NCI-H146 treated with DMSO at 0.1 percent for 48 hours (cell line): ENCODE measurements around the gene MYH9.

Source experiments
- DNase-seq: peaks from one replicate; lab custom pipeline; 2025; ENCODE audit not compliant: unreplicated experiment; lab: John Stamatoyannopoulos, UW

The MYH9 gene

DNA sequence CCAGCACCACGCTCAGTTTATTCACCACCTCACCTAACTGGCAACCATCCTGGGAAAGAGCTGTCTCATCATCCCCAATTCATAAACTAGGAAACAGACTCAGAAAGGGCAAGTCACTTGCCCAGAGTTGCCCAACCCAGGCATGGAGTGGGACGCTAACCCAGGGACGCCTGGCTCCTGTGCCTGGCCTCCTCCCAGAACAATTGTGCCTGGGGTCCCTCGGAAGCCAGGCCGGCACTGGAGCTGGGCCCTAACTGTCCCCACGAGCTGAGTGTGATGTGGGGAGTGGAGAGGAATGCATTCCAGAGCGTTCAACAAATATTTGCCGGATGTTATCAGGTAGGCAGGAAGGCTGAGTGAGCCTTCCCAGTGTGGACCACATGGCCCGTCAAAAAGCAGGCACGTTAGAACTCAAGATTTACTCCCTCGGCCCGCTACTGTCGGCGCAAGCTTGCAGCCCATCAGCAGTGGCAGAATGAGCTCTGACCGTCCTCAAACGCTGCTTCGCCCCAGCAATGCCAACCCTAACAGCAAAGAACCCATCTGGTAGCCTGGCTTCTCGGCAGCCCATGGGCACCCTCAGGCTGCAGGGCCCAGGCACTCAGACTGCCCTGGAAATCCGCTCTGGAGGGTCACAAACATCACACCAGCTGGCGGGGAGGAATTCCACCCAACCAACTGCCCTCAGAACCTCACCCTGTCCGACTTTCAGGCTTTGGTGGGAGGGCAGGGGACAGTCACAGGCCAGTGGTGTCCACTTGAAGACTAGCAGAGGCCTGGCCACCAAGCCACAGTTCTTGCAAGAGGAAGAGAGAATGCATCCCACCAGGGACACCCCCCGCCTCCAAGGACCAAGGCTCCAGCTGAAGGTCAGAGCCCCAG is 35.6 kb downstream of the MYH9 start:
- DNase-seq = no peak

DNA sequence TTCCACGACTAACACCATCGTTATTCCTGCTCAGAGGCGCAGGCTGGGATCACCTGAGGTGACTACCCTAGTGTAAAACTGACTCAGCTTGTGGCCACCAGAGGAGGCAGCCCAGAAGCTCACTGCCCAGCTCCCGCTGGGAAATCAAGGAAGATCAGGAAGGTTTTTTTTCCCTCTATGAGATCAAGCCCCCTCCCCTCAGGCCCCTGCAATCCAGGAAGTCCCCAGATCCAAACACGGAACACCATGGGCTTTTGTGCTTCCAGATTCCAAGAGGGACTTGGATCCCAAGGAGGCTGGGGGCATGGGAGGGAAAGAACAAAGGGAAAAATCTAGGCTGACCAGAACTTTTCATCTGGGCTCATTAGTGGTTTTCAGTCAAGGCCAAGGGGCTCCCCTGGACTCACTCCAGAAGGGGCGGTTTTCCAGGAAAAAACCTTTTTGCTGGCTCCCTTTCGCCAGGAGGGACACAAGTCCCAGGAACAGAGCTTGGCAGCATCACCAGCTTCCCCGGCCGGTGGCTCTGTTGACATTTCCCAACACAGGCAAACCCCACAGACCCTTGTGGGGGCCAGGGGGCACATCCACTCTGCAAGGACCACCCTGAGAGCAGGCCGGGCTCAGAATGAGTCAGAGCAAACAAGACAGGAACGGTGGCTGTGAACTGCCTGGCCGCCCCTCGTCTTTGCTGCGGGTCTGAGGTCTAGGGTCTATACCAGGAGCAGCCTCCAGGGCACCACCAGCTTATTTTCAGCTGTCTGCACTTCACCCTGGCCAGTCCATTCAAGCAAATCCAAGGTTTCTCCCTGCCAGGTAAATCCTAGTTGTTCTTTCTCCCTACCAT is 36.8 kb downstream of the MYH9 start:
- no peak for DNase-seq

DNA sequence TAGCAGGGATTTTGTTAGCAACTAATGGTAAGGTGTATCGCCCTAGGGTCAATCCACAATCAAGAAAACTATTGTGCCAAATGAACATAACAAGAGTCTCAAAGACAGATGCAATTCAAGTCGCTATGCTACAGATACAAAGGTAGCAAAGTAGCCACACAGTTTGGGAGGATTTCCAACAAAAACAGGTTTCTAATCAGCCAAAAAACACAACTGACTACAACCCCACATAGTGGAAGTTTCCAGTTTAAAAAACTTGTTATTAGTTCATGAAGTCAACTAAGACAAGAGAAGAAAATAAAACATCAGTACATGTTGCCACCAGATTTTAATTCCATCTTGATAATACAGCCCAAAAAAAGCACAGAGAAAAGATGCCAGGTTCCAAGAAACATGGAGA is 38.0 kb downstream of the MYH9 start:
- no peak for DNase-seq

DNA sequence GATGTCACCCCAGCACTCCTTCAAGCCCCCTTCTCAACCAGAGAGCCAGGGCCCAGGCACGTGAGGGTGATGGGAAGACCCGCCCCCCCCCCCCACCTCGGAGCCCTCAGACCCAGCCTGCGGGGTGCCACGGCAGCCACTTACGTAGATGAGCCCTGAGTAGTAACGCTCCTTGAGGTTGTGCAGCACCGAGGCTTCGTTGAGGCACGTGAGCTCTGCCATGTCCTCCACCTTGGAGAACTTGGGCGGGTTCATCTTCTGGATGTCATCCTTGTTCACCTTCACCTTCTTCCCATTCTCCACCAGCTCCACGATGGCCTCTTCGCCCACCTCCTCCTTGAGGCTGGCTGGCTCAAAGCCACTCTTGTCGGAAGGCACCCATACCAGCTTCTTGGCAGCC is 39.0 kb downstream of the MYH9 start:
- no peak for DNase-seq

DNA sequence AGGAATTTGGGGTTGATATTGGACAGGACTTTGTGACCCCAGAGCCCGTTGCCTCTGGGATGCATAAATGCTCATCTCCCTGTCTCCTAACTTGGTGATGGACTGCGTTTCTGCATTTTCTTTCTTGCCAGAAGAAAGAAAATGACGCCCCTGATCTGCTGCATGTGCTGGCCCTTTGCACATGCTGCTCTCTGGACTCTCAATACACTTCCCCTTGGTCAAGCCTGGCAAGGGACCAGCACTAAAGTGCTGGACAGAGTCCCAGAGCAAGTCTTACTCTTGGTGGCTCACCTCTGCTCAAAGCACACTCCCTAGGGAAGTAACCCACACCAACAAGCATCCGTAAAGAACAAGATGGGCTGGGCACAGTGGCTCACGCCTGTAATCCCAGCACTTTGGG is 40.7 kb downstream of the MYH9 start:
- DNase-seq = no peak

DNA sequence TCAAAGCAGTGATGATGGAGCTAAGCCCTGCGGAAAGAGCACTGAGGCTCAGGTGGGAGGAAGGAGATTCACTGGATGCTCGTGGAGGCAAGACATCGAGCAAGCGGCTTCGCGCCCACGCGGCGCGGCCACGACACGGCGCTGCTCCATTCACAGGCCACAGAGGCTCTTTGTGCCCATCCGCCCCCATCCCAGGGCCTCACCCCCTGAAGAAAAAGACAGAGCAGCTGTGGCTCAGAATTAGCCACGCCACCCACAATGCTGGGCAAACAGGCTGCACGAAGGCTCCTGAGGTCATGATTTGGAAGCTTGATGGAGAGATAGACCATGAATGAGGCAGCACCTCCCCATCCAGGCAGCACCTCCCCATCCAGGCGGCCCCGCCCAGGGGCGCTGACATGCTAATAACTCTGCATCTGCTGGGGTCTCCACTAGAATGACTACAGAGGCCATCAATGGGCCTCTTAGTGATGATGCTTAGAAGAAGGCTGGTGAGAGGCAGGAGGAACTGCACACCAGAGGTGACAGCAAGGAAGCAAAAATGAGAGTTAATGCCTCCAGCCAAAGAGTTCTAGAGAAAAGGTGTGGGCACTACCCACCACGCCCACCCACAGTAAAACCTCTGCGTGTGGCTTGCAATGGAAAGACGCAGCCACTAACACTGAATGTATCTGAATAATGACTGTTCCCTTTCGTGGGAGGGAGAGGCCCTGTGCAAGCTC is 43.5 kb downstream of the MYH9 start:
- no peak for DNase-seq

DNA sequence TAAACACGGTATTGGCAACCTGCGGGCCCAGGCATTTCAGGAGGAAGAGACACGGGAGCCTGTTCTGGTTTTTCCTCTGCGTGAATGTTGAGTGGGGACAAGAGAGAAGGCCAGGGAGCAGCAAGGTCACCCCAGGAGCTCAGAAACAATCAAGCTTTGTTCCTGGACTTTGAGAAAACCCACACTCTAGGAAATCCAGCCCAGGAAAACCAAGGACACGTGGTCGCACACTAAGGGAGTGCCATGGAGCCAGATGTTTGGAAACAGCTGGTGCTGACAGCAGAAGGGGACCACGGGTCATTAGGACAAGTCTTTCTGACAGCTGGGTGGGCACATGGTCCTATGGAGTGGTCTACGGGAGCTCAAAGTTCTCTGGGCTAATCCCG is 44.1 kb downstream of the MYH9 start:
- no peak for DNase-seq

DNA sequence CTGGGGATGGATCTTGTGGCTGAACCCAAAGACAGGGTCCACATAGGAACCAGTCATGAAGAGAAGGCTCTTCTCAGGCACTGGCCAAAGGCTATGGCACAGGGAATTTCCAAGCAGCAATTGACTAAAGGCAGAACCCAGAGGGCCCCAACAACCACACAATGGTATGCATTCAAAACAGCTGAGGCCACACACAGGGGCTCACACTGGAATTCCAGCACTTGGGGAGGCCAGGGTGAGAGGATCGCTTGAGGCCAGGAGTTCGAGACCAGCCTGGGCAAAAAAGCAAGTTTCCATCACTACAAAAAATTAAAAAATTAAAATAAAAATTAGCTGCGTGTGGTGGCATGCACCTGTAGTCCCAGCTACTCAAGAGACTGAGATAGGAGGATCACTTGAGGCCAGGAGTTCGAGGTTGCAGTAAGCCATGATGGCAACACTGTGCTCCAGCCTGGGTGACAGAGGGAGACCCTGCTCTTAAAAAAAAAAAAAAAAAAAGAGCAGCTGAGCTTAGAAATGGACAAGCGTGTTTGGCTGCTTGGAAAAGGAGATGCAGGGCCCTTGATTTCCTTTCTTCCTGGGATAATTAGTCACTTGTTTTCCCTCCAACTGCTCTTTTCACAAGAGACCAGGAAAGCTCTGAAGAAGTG is 44.6 kb downstream of the MYH9 start:
- DNase-seq = no peak

DNA sequence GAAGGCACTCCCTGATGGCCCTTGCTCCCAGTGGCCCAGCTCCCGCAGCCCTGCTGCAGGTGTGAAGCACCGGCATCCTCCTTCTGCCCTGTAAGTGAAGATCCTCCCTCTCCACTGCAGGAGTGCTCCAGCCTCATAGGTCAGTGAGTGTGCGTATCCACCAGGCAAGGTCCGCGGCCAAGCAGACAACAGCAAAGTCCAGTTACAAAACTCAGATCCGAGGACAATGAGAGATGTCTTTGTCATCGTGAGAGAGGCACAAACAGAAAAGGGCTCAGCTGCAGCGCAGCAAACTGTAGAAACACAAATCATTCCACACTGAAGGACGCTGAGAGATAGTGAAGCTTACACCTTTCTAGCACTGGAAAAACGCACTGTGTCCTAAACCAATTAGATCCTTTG is 46.1 kb downstream of the MYH9 start:
- no peak for DNase-seq

DNA sequence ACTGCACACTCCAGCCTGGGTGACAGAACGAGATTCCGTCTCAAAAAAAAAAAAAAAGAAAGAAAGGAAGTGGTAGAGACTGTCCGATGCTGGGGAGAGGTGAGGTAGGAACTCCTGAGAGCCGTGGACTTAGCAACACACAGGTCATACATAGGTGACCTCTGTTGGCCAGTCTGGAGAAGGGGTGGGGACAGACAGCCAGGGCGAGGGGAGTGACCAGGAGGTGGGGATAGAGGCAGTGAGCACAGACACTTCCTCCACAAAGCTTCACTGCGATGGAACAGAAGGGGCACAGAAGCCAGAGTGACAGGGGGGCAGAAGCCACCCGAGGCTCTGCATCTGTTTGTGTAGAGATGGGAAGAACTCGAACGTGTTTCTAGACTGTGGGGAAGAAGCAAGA is 47.1 kb downstream of the MYH9 start:
- DNase-seq = no peak

DNA sequence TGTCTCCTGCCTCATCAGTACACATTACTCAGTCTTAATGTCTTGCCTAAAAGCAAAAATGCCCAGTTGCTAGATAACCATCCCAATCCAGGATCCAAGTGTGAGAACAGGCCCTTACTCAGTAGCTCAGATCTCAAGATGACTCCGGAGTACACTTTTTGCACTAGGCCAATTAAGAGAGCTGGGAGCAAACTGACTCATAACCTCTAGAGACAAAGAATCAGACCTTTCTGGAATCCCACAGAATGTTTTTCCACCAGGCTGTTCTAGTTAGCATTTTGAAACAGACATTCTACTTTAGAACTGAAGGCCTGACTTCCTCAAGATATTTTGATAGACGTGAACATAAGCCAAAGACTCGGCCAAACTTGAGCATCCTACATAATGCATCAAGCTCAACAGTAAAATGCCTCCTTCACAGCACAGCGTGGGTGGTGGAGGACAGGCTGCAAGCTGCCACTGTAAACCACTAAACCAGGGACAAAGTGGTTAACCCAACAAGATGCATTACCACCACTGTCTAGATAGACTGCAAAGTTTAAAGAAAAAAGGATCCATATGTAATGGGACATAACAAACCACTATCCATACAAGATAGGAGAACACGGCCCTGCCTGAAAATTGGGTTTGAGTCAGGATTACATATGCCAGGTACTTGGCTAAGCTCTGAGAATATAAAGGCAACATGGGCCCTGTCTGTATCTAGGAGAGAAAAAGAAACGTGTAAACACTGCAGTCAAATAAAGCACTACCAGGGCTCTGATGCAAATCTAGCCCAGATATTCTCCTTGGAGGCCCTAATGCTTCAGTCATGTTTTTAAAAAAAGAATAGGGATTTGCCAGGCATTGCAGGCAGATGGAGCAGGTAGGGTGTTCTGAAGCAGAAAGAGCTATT is 48.3 kb downstream of the MYH9 start:
- DNase-seq = no peak

DNA sequence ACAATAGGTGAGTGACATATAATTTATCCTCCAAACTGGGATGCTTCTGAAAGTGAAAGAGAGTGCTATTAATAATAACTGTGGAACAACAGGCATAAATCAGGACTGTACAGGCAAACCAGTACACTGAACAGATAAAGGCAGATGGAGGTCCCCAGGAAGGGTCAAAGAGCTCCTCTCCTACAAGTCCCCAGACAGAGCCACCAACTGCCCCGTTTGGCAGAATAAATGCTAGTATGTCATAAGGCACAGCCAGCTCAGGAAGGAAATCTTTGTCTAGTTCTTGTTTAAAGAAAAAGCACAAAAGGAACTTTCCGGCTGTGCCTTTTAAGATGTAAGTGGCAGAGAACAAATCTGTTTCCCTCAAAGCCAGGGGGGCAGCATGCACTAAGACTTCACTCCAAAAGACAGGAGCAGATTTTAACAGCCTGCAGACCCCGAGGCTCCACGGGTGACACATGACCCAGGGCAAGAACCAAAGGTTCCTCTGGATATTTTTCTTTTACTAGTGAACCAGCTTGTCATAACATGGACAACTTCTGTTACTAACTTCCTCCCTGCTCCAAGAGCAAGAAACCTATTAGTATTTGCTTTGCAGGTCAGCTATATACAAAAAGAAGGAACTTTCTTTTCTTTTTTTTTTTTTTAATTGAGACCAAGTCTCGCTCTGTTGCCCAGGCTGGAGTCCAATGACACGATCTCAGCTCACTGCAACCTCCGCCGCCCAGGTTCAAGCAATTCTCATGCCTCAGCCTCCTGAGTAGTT is 50.2 kb downstream of the MYH9 start:
- DNase-seq = no peak

DNA sequence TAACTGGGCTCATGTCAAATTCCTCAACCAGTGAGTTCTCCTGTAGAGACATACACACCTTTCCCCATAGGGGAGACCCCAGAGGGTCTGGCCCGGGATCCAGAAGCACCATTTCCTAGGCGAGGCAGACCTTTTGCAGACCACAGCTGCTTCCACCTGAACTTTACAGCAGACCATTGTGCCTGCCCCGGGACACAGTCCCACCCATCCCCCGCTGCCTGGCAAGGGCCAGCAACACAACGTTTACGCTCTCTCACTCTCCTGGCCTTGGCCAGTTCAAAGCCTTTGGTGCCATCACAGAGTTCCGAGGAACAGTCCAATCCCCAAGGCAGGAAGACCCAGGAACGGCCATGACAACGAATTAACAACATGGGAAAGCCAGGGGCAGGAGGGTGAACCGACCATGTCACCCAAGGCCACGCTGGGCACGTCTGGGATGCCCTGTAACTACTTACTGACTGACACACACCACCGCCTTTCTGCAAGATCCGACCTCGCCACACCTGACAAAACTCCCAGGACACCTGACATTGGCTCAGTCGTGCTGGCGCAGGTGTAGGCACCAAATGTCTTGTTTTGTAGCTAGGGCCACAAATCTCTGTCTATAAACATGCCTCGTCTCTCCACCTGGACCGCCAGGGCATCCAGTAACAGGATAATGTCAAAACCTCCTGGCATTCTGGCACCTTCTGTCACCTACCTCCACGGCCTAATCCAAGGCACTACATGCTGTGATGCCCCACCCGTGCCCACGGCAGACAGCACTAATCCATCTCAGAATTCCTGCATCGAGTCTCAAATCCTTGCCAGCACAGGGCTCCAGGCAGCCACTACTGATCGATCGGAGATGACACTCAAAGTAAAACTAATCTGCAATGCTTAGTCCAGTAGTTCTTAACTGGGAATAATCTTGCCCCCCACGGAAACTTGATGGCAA is 51.3 kb downstream of the MYH9 start:
- DNase-seq = no peak

DNA sequence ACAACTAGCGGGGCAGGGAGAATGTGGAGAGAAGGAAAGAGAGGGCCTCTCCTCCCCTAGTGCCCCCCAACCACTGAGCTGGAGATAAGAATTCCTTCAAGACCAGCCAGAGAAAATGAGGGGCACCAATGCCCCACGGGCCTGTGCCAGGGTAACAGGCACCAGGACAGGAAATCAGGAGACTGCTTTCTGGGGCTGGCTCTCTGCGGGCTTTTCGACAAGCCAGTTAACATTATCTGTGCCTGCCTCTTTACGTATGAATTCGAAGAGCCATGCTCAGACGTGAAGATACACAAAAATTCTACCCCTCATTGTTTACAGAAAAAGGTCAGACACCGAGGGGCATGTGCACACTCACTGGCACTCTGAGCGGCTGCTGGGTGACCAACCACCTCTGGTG is 52.1 kb downstream of the MYH9 start:
- DNase-seq = no peak

DNA sequence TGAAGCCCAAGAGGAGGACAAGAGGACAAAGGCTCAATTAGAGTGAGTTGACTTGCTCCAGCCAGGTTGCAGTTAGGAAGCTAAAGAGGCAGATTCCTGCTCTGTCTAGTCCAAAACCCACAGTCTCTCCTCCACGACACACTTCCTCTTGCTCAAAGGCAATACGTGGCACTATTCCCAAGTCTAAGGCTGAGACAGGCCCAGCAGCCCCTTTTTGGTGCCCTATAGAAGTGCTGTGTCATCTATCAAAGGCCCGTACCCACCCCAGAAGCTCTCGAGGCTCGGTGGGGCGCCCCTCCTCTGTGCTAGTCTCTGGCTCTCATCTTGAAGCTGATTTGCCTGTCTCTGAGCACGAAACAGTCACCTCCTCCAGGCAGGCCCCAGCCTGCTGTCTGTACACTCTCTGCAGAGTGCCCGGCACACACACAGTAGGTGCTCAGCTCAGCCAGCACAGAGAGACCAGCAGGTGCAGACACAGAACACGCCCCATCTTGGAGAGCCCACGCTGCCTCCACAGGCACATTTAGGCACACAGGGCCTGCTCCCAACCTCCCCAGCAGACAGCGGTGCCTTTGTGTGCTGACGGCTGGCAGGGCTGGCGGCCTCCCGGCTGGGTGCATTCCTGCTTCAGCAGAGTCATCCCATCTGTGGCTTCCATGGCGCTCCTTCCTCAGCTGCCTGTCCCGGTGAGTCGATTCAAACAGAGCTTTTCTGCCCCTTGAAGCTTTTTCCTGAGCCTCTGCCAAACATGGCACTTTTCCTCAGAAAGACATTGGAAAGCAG is 52.8 kb downstream of the MYH9 start:
- no peak for DNase-seq

DNA sequence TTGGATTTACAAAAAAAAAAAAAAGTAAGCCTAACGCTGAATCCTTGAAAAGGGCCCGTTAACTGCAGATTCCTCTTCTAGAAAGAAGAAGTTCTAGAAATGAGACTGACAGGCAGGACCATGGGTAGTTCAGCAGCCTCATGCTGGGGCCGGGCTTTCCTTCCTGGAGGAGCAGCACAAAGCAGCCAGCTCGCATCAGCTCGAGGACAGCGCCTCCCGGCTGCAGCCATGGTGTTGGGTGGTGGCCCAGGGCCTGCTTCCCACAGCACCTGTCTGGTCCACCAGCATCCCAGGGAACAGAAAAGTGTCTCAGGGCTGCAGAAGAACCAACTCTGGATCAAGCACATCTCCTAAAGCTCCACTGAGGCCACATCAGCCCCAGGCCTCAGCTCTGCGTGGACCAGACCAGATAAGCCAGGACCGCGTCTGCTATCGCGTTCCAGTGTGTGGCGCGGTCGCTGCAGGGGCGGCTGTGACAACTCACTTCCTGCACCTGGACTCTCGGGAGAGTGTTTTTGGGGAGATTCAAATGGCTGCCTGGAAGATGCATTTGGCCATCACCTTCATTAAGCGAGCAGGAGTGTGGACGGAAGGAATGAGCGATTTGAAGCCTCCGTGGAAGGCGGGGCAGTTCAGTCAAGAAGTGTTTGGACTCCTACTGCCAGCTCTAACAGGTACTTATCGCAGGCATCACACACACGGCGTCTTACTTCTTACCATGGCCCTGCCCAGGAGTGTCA is 53.5 kb downstream of the MYH9 start:
- DNase-seq = no peak

DNA sequence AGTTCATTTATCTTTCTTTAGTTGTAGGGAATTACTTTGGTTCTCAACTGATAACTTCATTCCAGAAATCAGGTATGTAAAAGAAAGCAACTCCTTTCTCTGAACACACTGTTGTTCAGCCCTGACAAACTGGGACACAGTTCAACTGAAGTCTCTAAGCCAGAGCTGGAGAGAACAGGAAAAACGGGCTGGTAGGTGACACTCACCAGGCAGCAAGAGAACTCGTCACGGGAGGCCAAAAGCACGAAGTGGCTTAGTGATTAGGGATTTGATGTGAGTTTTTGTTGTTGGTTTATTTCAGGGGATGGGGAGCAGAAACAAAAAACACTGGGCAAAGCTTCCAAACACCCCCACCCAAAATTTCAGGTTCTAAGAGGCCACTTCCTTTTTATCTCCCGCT is 54.1 kb downstream of the MYH9 start:
- no peak for DNase-seq
